K562 (cell line): ENCODE data around the gene SPAG16. TPM values are rescaled to one million over a fixed set of nuclear protein-coding genes. Genes with fewer than 3 reads are reported as not detected.

Experiments used
- ATAC-seq: fragments of 200-7000 bp; cut with Tn5 transposase; 3 replicates; pipeline ENCODE4 v1.9.1; 2020; ENCODE audit warnings: moderate library complexity
- BruUV-seq: library from RNA; stranded (reverse); fragments of 400-500 nt; replicated peaks from 2 replicates; lab custom pipeline; 2021; lab: Mats Ljungman, UMichigan
- CTCF ChIA-PET: fragments of 300-600 bp; formaldehyde crosslinking; extraction: SDS; loops from one replicate; lab custom pipeline; 2021; ENCODE audit warnings: low intra/inter-chr PET ratio; lab: Yijun Ruan, JAX
- POLR2A ChIA-PET: fragments of 300-600, 350-650 bp; sonication (Branson Sonifier 250); formaldehyde crosslinking; extraction: SDS; loops from one replicate; lab custom pipeline; 2021; ENCODE audit warnings: antibody characterized with exemption, inconsistent platforms; lab: Yijun Ruan, JAX
- DNase-seq, 4 experiments: peaks; one replicate each; pipeline versions ENCODE4 v3.0.0 to v3.0.0-alpha.2; 2011 to 2018; ENCODE audit warnings: low spot score in 3 of 4, mixed read lengths in 3 of 4; ENCODE audit errors: extremely low read depth in 1 of 4
- FAIRE-seq: peaks from 2 replicates; lab custom pipeline; 2011; peaks lifted over from hg19 to GRCh38; lab: Jason Lieb, UNC
- H2AFZ ChIP-seq: 2 replicates; pipeline ENCODE4 v1.6.0; 2011; ENCODE audit warnings: low read depth, low read length, control low read depth, inconsistent platforms
- H3K27ac ChIP-seq: fragments of 200-600 bp; 3 replicates; pipeline ENCODE4 v1.8.0; 2011; ENCODE audit warnings: low read depth, mild to moderate bottlenecking, control low read depth, inconsistent platforms, low read length, moderate library complexity, mixed read lengths; ENCODE audit errors: extremely low read depth
- H3K27me3 ChIP-seq, 2 experiments: fragments of 300-600 bp in 1 of 2; 2 replicates in 1 of 2; 3 replicates in 1 of 2; pipeline versions ENCODE4 v1.6.0 to v1.8.0; 2011; ENCODE audit warnings: inconsistent platforms in 2 of 2, low read length in 2 of 2, mild to moderate bottlenecking in 1 of 2, mixed read lengths in 1 of 2, moderate library complexity in 1 of 2; ENCODE audit not compliant: control insufficient read depth in 2 of 2, insufficient read depth in 2 of 2
- H3K36me3 ChIP-seq: fragments of 300-600 bp; 3 replicates; pipeline ENCODE4 v1.8.0; 2011; ENCODE audit warnings: mild to moderate bottlenecking, low read length, inconsistent platforms; ENCODE audit not compliant: control insufficient read depth, insufficient read depth
- H3K4me1 ChIP-seq, 2 experiments: fragments of 200-600 bp in 1 of 2; replicated peaks in 1 of 2; 2 replicates in 1 of 2; 3 replicates in 1 of 2; pipeline versions ENCODE4 v1.5.1 to v1.8.0; 2011; ENCODE audit warnings: inconsistent platforms in 2 of 2, low read length in 2 of 2, mild to moderate bottlenecking in 1 of 2, mixed read lengths in 1 of 2, moderate library complexity in 1 of 2; ENCODE audit not compliant: control insufficient read depth in 2 of 2, insufficient read depth in 2 of 2
- H3K4me2 ChIP-seq: 2 replicates; pipeline ENCODE4 v1.6.1; 2011; ENCODE audit warnings: low read length, control low read depth, inconsistent platforms, mixed read lengths; ENCODE audit not compliant: insufficient read depth
- H3K4me3 ChIP-seq: fragments of 200-600 bp; sonication (generic), shearing (Covaris generic); 2 replicates; pipeline ENCODE4 v1.5.1; 2016; ENCODE audit warnings: control low read depth, inconsistent platforms
- H3K79me2 ChIP-seq: fragments of 200-600 bp; 3 replicates; pipeline ENCODE4 v1.8.0; 2011; ENCODE audit warnings: low read length, inconsistent platforms; ENCODE audit not compliant: control insufficient read depth, insufficient read depth
- H3K9ac ChIP-seq, 2 experiments: 2 replicates each; pipeline versions ENCODE4 v1.6.0 to v1.6.1; 2011; ENCODE audit warnings: low read depth in 2 of 2, low read length in 2 of 2, control low read depth in 1 of 2, inconsistent platforms in 1 of 2, mild to moderate bottlenecking in 1 of 2, mixed read lengths in 1 of 2; ENCODE audit not compliant: insufficient read depth in 1 of 2
- H3K9me1 ChIP-seq: one replicate; pipeline ENCODE4 v1.6.0; 2011; ENCODE audit warnings: inconsistent platforms, mild to moderate bottlenecking, low read length, moderate library complexity; ENCODE audit not compliant: control insufficient read depth, insufficient read depth
- H3K9me3 ChIP-seq: replicated peaks from 2 replicates; pipeline ENCODE4 v1.5.1; 2011; ENCODE audit warnings: low read depth, low read length, inconsistent platforms; ENCODE audit not compliant: control insufficient read depth, insufficient read depth
- H4K20me1 ChIP-seq: replicated peaks from 2 replicates; pipeline ENCODE4 v1.6.1; 2011; ENCODE audit warnings: low read length, inconsistent platforms, mixed read lengths; ENCODE audit not compliant: control insufficient read depth, insufficient read depth
- ATF1 ChIP-seq, 2 experiments: fragments of 450-650 bp in 1 of 2; IDR thresholded peaks; 2 replicates each; pipeline ENCODE4 v1.6.1; 2016; ENCODE audit warnings: missing compliant biosample characterization in 1 of 2, missing genetic modification characterization in 1 of 2
- HMGN3 ChIP-seq: IDR thresholded peaks from 2 replicates; pipeline ENCODE4 v1.6.1; 2011; ENCODE audit warnings: borderline replicate concordance, low read depth, mild to moderate bottlenecking, mixed read lengths, low read length; ENCODE audit not compliant: insufficient read length; ENCODE audit errors: extremely low read depth
- JUNB ChIP-seq: fragments of 450-650 bp; formaldehyde crosslinking; conservative IDR thresholded peaks from 2 replicates; pipeline ENCODE4 v1.4.0; 2020; ENCODE audit warnings: mild to moderate bottlenecking
- L3MBTL2 ChIP-seq: fragments of 450-650 bp; IDR thresholded peaks from 2 replicates; pipeline ENCODE4 v1.6.1; 2016; ENCODE audit warnings: mild to moderate bottlenecking, moderate library complexity
- SMARCA5 ChIP-seq: fragments of 450-650 bp; IDR thresholded peaks from 2 replicates; pipeline ENCODE4 v1.6.1; 2016
- TCF7 ChIP-seq: sonication (generic); IDR thresholded peaks from 2 replicates; pipeline ENCODE4 v1.6.1; 2016; ENCODE audit warnings: antibody characterized with exemption, borderline replicate concordance
- TFAP4 ChIP-seq: sonication (generic); formaldehyde crosslinking; IDR thresholded peaks from 2 replicates; pipeline ENCODE4 v1.8.0; 2022; ENCODE audit warnings: missing genetic modification reagents, mild to moderate bottlenecking, moderate library complexity, borderline replicate concordance
- ZBTB26 ChIP-seq: fragments of 450-650 bp; formaldehyde crosslinking; IDR thresholded peaks from 2 replicates; pipeline ENCODE4 v1.4.0; 2022; ENCODE audit warnings: missing genetic modification characterization
- ZNF507 ChIP-seq: conservative IDR thresholded peaks from 2 replicates; pipeline ENCODE4 v1.6.1; 2017; ENCODE audit warnings: missing genetic modification characterization, missing compliant biosample characterization
- ZNF830 ChIP-seq: fragments of 250-450 bp; sonication (Bioruptor Pico); IDR thresholded peaks from 2 replicates; pipeline ENCODE4 v1.5.0; 2021; ENCODE audit warnings: mild to moderate bottlenecking
- WGBS: fragments of 100-300 bp; shearing (Covaris generic); methylation state at CpG from one replicate; pipeline ENCODE4 v1.1.6; 2016; ENCODE audit warnings: low coverage, mixed read lengths; ENCODE audit not compliant: insufficient coverage; ENCODE audit errors: missing lambda C conversion rate; 5-methylcytosine and 5-hydroxymethylcytosine counted together
- in situ Hi-C: fragments of 300-500 bp; cut with MboI; formaldehyde crosslinking; loops from 4 replicates; pipeline ENCODE4 v1.15.0; 2018; ENCODE audit warnings: inconsistent platforms, mixed read lengths
- intact Hi-C: fragments of 100-400 bp; cut with micrococcal nuclease; formaldehyde crosslinking; loops from 2 replicates; pipeline ENCODE4 v1.14.2; 2022
- polyA plus RNA-seq, 8 experiments: library from polyadenylated mRNA; depleted of rRNA in 4 of 8; stranded (reverse) in 5 of 8; unstranded in 3 of 8; fragments of >200 nt; fragmentation: Nextera tagmentation in 2 of 8; fragmentation: Illumina TruSeq in 1 of 8; extraction: Ambion mirVana in 2 of 8; extraction: Trizol in 1 of 8; gene quantifications; 2 replicates each; pipeline versions ENCODE4 v1.2.1 to v1.2.3, GENCODE V29; 2011 to 2014; ENCODE audit warnings: inconsistent platforms in 1 of 8, missing spikeins in 1 of 8
- total RNA-seq, 7 experiments: library from RNA; depleted of rRNA in 6 of 7; stranded (reverse); fragments of >200 nt in 6 of 7; fragmentation: Illumina TruSeq in 2 of 7; extraction: Trizol in 2 of 7; gene quantifications; 2 replicates each; pipeline versions ENCODE4 v1.2.1 to v1.2.3, GENCODE V29; 2011 to 2021; ENCODE audit warnings: low replicate concordance in 1 of 7
- TF ChIP-seq, protein P1 (sequence below), 2 experiments: fragments of 450-650 bp; conservative IDR thresholded peaks; 2 replicates each; pipeline ENCODE4 v1.6.1; 2017; ENCODE audit warnings: mild to moderate bottlenecking in 2 of 2, moderate library complexity in 2 of 2
- TF ChIP-seq, protein P2 (sequence below): IDR thresholded peaks from 3 replicates; pipeline ENCODE4 v1.6.1; 2011; ENCODE audit warnings: borderline replicate concordance, mild to moderate bottlenecking, moderate library complexity; ENCODE audit not compliant: insufficient read length; ENCODE audit errors: extremely low read depth
- TF ChIP-seq, protein P3 (sequence below): sonication (generic); formaldehyde crosslinking; IDR thresholded peaks from 2 replicates; pipeline ENCODE4 v1.8.0; 2022; ENCODE audit warnings: mild to moderate bottlenecking, missing genetic modification reagents, borderline replicate concordance

Gene SPAG16
- total and polyA plus RNA-seq, 9 of the 15 experiments (the other 6 are each of a cell fraction or from before 2014, with no cell fraction given) = 0.98 to 5.9 (median 3.5) TPM

DNA sequence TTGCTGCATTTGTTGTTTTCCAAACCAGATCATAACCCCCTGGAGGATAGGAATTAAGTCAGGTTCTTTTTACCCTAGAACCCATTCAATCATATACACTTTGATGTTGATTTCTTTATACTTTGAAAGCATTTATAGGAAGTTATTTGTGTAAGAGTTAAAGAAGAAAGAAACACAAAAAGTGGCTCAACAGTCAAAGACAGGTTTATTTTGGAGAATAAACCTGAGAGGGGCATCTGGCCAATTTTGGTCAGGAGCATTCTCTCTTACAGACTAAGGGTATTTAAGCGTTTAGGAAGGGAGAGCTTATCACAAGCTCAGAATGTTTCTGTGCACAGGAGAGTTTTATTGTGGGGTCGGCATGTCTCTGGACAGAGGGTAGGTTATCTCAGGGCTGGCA lies 398.0 kb downstream of the SPAG16 start:
- H3K27me3 ChIP-seq = no peaks in the 10 kb centered on the region
- H3K9me1 ChIP-seq = no peaks in the 10 kb centered on the region
- no peaks in the 10 kb centered on the region for H3K4me1 ChIP-seq
- no peak overlapping the region for H2AFZ ChIP-seq
- no peak for ATAC-seq
- BruUV-seq = no TSS peak
- in situ Hi-C loops (no loop called here), intact Hi-C loops (no loop called here)
- H3K4me3 ChIP-seq = no peak overlapping the region
- CTCF ChIA-PET = no interaction called here
- FAIRE-seq = no peak
- POLR2A ChIA-PET = no interaction called here
- no peaks in the 10 kb centered on the region for H3K79me2 ChIP-seq
- WGBS = 0% methylated on average over 2 of the region's 2 CpGs
- no peaks in the 10 kb centered on the region for H3K9me3 ChIP-seq
- H3K36me3 ChIP-seq = no peaks in the 10 kb centered on the region
- no peaks in the 10 kb centered on the region for H4K20me1 ChIP-seq
- DNase-seq = no peak
- H3K9ac ChIP-seq = no peak overlapping the region
- H3K27ac ChIP-seq = no peak overlapping the region
- no peak overlapping the region for H3K4me2 ChIP-seq
- TF ChIP-seq HMGN3 (no peak), ATF1 (CRISPR knock-in tag; IDR thresholded peaks at IDR 0.05) (no peak), ATF1 (tag; IDR thresholded peaks at IDR 0.05) (no peak), ZNF830 (CRISPR knock-in tag) (no peak), ZBTB26 (CRISPR knock-in tag) (no peak), JUNB (CRISPR knock-in tag) (no peak), L3MBTL2 (no peak), SMARCA5 (no peak), TFAP4 (CRISPR knock-in tag) (no peak), ZNF507 (tag) (no peak), TCF7 (no peak)
- TF ChIP-seq, protein P1, sequence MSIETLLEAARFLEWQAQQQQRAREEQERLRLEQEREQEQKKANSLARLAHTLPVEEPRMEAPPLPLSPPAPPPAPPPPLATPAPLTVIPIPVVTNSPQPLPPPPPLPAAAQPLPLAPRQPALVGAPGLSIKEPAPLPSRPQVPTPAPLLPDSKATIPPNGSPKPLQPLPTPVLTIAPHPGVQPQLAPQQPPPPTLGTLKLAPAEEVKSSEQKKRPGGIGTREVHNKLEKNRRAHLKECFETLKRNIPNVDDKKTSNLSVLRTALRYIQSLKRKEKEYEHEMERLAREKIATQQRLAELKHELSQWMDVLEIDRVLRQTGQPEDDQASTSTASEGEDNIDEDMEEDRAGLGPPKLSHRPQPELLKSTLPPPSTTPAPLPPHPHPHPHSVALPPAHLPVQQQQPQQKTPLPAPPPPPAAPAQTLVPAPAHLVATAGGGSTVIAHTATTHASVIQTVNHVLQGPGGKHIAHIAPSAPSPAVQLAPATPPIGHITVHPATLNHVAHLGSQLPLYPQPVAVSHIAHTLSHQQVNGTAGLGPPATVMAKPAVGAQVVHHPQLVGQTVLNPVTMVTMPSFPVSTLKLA (conservative IDR thresholded peaks at IDR 0.05) = no peak
- TF ChIP-seq, protein P2, sequence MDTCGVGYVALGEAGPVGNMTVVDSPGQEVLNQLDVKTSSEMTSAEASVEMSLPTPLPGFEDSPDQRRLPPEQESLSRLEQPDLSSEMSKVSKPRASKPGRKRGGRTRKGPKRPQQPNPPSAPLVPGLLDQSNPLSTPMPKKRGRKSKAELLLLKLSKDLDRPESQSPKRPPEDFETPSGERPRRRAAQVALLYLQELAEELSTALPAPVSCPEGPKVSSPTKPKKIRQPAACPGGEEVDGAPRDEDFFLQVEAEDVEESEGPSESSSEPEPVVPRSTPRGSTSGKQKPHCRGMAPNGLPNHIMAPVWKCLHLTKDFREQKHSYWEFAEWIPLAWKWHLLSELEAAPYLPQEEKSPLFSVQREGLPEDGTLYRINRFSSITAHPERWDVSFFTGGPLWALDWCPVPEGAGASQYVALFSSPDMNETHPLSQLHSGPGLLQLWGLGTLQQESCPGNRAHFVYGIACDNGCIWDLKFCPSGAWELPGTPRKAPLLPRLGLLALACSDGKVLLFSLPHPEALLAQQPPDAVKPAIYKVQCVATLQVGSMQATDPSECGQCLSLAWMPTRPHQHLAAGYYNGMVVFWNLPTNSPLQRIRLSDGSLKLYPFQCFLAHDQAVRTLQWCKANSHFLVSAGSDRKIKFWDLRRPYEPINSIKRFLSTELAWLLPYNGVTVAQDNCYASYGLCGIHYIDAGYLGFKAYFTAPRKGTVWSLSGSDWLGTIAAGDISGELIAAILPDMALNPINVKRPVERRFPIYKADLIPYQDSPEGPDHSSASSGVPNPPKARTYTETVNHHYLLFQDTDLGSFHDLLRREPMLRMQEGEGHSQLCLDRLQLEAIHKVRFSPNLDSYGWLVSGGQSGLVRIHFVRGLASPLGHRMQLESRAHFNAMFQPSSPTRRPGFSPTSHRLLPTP = no peak
- TF ChIP-seq, protein P3, sequence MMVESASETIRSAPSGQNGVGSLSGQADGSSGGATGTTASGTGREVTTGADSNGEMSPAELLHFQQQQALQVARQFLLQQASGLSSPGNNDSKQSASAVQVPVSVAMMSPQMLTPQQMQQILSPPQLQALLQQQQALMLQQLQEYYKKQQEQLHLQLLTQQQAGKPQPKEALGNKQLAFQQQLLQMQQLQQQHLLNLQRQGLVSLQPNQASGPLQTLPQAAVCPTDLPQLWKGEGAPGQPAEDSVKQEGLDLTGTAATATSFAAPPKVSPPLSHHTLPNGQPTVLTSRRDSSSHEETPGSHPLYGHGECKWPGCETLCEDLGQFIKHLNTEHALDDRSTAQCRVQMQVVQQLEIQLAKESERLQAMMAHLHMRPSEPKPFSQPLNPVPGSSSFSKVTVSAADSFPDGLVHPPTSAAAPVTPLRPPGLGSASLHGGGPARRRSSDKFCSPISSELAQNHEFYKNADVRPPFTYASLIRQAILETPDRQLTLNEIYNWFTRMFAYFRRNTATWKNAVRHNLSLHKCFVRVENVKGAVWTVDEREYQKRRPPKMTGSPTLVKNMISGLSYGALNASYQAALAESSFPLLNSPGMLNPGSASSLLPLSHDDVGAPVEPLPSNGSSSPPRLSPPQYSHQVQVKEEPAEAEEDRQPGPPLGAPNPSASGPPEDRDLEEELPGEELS (CRISPR knock-in tag) = no peak
